ENCODE results near the gene OAS2.

The OAS2 gene

GRCh38 chr12:113014565-113014964, 36.2 kb downstream of the OAS2 start:
- no peak for DNase-seq (ENCODE audit: low read depth, low spot score)

- DNase-seq (ENCODE audit: low read depth, low spot score) = no peak
These were observed 38.5 kb downstream of the OAS2 start for GRCh38 chr12:113016796-113017195.

- no peak for DNase-seq (ENCODE audit: low read depth, low spot score)
These were observed 40.7 kb downstream of the OAS2 start for GRCh38 chr12:113019025-113019424.

GRCh38 chr12:113021500-113021899, 43.2 kb downstream of the OAS2 start:
- no peak for DNase-seq (ENCODE audit: low read depth, low spot score)

GRCh38 chr12:113022563-113023297, 44.4 kb downstream of the OAS2 start:
- DNase-seq (ENCODE audit: low read depth, low spot score) = no peak

GRCh38 chr12:113027726-113028125, 49.4 kb downstream of the OAS2 start:
- no peak for DNase-seq (ENCODE audit: low read depth, low spot score)

GRCh38 chr12:113030875-113031525, 52.7 kb downstream of the OAS2 start:
- DNase-seq (ENCODE audit: low read depth, low spot score) = peak; percentile 47

- DNase-seq (ENCODE audit: low read depth, low spot score) = no peak
These were observed 61.7 kb downstream of the OAS2 start for GRCh38 chr12:113039911-113040445.

GRCh38 chr12:113040722-113041171, 62.4 kb downstream of the OAS2 start:
- DNase-seq (ENCODE audit: low read depth, low spot score) = no peak

GRCh38 chr12:113041560-113041959, 63.2 kb downstream of the OAS2 start:
- no peak for DNase-seq (ENCODE audit: low read depth, low spot score)

- DNase-seq (ENCODE audit: low read depth, low spot score) = no peak
These were observed 64.9 kb downstream of the OAS2 start for GRCh38 chr12:113043240-113043639.

GRCh38 chr12:113044516-113044915, 66.2 kb downstream of the OAS2 start:
- DNase-seq (ENCODE audit: low read depth, low spot score) = no peak

- DNase-seq (ENCODE audit: low read depth, low spot score) = no peak
These were observed 70.4 kb downstream of the OAS2 start for GRCh38 chr12:113048716-113049127.

- no peak for DNase-seq (ENCODE audit: low read depth, low spot score)
These were observed 71.8 kb downstream of the OAS2 start for GRCh38 chr12:113049976-113050742.

GRCh38 chr12:113050795-113051194, 72.5 kb downstream of the OAS2 start:
- no peak for DNase-seq (ENCODE audit: low read depth, low spot score)

- no peak for DNase-seq (ENCODE audit: low read depth, low spot score)
These were observed 73.4 kb downstream of the OAS2 start for GRCh38 chr12:113051759-113052158.

GRCh38 chr12:113052326-113052725, 74.0 kb downstream of the OAS2 start:
- DNase-seq (ENCODE audit: low read depth, low spot score) = no peak

GRCh38 chr12:113054948-113055486, 76.7 kb downstream of the OAS2 start:
- no peak for DNase-seq (ENCODE audit: low read depth, low spot score)

GRCh38 chr12:113055594-113056380, 77.5 kb downstream of the OAS2 start:
- DNase-seq (ENCODE audit: low read depth, low spot score) = no peak

GRCh38 chr12:113056381-113056630, 78.0 kb downstream of the OAS2 start:
- no peak for DNase-seq (ENCODE audit: low read depth, low spot score)
